ENCODE data around the gene KRT80. TPM values are rescaled to one million over a fixed set of nuclear protein-coding genes. Genes with fewer than 3 reads are reported as not detected.

KRT80 gene
- polyA plus RNA-seq, 4 donors, result 0.97 to 1.1 (median 1.0) TPM

GRCh38 chr12:52144512-52145227 lies 47.1 kb downstream of the KRT80 start:
- DNase-seq (ENCODE audit: low read depth in 4 of 4, low spot score in 2 of 4), result no peak

GRCh38 chr12:52142431-52142830 lies 49.4 kb downstream of the KRT80 start:
- no peak for DNase-seq (ENCODE audit: low read depth in 4 of 4, low spot score in 2 of 4)

GRCh38 chr12:52141875-52142274 lies 49.9 kb downstream of the KRT80 start:
- DNase-seq (ENCODE audit: low read depth in 4 of 4, low spot score in 2 of 4), result no peak

GRCh38 chr12:52141306-52141705 lies 50.5 kb downstream of the KRT80 start:
- no peak for DNase-seq (ENCODE audit: low read depth in 4 of 4, low spot score in 2 of 4)

- no peak for DNase-seq (ENCODE audit: low read depth in 4 of 4, low spot score in 2 of 4)
Observed at GRCh38 chr12:52139579-52140062, 52.2 kb downstream of the KRT80 start.

GRCh38 chr12:52139147-52139546 lies 52.7 kb downstream of the KRT80 start:
- DNase-seq (ENCODE audit: low read depth in 4 of 4, low spot score in 2 of 4), result no peak

GRCh38 chr12:52137746-52138145 lies 54.1 kb downstream of the KRT80 start:
- DNase-seq (ENCODE audit: low read depth in 4 of 4, low spot score in 2 of 4), result no peak

GRCh38 chr12:52132754-52133161 lies 59.1 kb downstream of the KRT80 start:
- DNase-seq (ENCODE audit: low read depth in 4 of 4, low spot score in 2 of 4), result no peak

GRCh38 chr12:52130711-52131110 lies 61.1 kb downstream of the KRT80 start:
- DNase-seq (ENCODE audit: low read depth in 4 of 4, low spot score in 2 of 4), result no peak

- no peak for DNase-seq (ENCODE audit: low read depth in 4 of 4, low spot score in 2 of 4)
Observed at GRCh38 chr12:52127683-52128450, 63.9 kb downstream of the KRT80 start.

GRCh38 chr12:52126605-52127578 lies 64.9 kb downstream of the KRT80 start:
- DNase-seq (ENCODE audit: low read depth in 4 of 4, low spot score in 2 of 4), result no peak

- no peak for DNase-seq (ENCODE audit: low read depth in 4 of 4, low spot score in 2 of 4)
Observed at GRCh38 chr12:52126050-52126604, 65.7 kb downstream of the KRT80 start.

- no peak for DNase-seq (ENCODE audit: low read depth in 4 of 4, low spot score in 2 of 4)
Observed at GRCh38 chr12:52125476-52125900, 66.3 kb downstream of the KRT80 start.

- DNase-seq (ENCODE audit: low read depth in 4 of 4, low spot score in 2 of 4), result no peak
Observed at GRCh38 chr12:52123487-52124186, 68.2 kb downstream of the KRT80 start.

GRCh38 chr12:52122904-52123303 lies 68.9 kb downstream of the KRT80 start:
- DNase-seq (ENCODE audit: low read depth in 4 of 4, low spot score in 2 of 4), result no peak

- DNase-seq (ENCODE audit: low read depth in 4 of 4, low spot score in 2 of 4), result no peak
Observed at GRCh38 chr12:52122540-52122871, 69.3 kb downstream of the KRT80 start.

- DNase-seq (ENCODE audit: low read depth in 4 of 4, low spot score in 2 of 4), result peak in 2 of 4 donors; percentile 54 to 58
Observed at GRCh38 chr12:52121824-52122539, 69.8 kb downstream of the KRT80 start.

- DNase-seq (ENCODE audit: low read depth in 4 of 4, low spot score in 2 of 4), result no peak
Observed at GRCh38 chr12:52120951-52121823, 70.6 kb downstream of the KRT80 start.
